ENCODE measurements around the gene ZNF385A.

ZNF385A gene

GRCh38 chr12:54388237-54389133 lies 4.0 kb upstream of the ZNF385A start (continued):
- TF ChIP-seq YY1 (tag by site-specific recombination; IDR thresholded peaks at IDR 0.05) (no peak), GLIS2 (tag by site-specific recombination; IDR thresholded peaks at IDR 0.05) (0 out of 2 replicates have a peak, but pooled peaks have one; percentile 11), ZNF155 (tag by site-specific recombination; IDR thresholded peaks at IDR 0.05) (no peak), ZNF37A (tag by site-specific recombination; IDR thresholded peaks at IDR 0.05) (no peak), GLIS1 (tag by site-specific recombination; IDR thresholded peaks at IDR 0.05) (peak; percentile 85), ZNF837 (tag by site-specific recombination; IDR thresholded peaks at IDR 0.05) (no peak), ZNF404 (tag by site-specific recombination; IDR thresholded peaks at IDR 0.05) (no peak), KLF1 (tag by site-specific recombination; IDR thresholded peaks at IDR 0.05) (peak; percentile 12; the same call in 1 of the 2 replicates), ZIC2 (tag by site-specific recombination; IDR thresholded peaks at IDR 0.05) (peak; percentile 41), ZNF354C (tag by site-specific recombination; IDR thresholded peaks at IDR 0.05; ENCODE audit: borderline replicate concordance, low read depth) (no peak), INSM2 (tag by site-specific recombination; IDR thresholded peaks at IDR 0.05) (no peak), ZNF521 (tag by site-specific recombination; IDR thresholded peaks at IDR 0.05) (no peak), ZNF214 (tag by site-specific recombination; IDR thresholded peaks at IDR 0.05; ENCODE audit: borderline replicate concordance) (no peak), GFI1B (tag by site-specific recombination; IDR thresholded peaks at IDR 0.05) (no peak), ZNF701 (tag by site-specific recombination; IDR thresholded peaks at IDR 0.05) (no peak), MEIS1 (CRISPR knock-in tag; IDR thresholded peaks at IDR 0.05; ENCODE audit: borderline replicate concordance) (no peak), ZNF585B (tag by site-specific recombination; IDR thresholded peaks at IDR 0.05) (no peak), ZBTB6 (tag by site-specific recombination; IDR thresholded peaks at IDR 0.05) (no peak)
- TF ChIP-seq, protein P1, sequence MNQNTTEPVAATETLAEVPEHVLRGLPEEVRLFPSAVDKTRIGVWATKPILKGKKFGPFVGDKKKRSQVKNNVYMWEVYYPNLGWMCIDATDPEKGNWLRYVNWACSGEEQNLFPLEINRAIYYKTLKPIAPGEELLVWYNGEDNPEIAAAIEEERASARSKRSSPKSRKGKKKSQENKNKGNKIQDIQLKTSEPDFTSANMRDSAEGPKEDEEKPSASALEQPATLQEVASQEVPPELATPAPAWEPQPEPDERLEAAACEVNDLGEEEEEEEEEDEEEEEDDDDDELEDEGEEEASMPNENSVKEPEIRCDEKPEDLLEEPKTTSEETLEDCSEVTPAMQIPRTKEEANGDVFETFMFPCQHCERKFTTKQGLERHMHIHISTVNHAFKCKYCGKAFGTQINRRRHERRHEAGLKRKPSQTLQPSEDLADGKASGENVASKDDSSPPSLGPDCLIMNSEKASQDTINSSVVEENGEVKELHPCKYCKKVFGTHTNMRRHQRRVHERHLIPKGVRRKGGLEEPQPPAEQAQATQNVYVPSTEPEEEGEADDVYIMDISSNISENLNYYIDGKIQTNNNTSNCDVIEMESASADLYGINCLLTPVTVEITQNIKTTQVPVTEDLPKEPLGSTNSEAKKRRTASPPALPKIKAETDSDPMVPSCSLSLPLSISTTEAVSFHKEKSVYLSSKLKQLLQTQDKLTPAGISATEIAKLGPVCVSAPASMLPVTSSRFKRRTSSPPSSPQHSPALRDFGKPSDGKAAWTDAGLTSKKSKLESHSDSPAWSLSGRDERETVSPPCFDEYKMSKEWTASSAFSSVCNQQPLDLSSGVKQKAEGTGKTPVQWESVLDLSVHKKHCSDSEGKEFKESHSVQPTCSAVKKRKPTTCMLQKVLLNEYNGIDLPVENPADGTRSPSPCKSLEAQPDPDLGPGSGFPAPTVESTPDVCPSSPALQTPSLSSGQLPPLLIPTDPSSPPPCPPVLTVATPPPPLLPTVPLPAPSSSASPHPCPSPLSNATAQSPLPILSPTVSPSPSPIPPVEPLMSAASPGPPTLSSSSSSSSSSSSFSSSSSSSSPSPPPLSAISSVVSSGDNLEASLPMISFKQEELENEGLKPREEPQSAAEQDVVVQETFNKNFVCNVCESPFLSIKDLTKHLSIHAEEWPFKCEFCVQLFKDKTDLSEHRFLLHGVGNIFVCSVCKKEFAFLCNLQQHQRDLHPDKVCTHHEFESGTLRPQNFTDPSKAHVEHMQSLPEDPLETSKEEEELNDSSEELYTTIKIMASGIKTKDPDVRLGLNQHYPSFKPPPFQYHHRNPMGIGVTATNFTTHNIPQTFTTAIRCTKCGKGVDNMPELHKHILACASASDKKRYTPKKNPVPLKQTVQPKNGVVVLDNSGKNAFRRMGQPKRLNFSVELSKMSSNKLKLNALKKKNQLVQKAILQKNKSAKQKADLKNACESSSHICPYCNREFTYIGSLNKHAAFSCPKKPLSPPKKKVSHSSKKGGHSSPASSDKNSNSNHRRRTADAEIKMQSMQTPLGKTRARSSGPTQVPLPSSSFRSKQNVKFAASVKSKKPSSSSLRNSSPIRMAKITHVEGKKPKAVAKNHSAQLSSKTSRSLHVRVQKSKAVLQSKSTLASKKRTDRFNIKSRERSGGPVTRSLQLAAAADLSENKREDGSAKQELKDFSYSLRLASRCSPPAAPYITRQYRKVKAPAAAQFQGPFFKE (tag by site-specific recombination; IDR thresholded peaks at IDR 0.05; ENCODE audit: borderline replicate concordance): no peak
- TF ChIP-seq, protein P2, sequence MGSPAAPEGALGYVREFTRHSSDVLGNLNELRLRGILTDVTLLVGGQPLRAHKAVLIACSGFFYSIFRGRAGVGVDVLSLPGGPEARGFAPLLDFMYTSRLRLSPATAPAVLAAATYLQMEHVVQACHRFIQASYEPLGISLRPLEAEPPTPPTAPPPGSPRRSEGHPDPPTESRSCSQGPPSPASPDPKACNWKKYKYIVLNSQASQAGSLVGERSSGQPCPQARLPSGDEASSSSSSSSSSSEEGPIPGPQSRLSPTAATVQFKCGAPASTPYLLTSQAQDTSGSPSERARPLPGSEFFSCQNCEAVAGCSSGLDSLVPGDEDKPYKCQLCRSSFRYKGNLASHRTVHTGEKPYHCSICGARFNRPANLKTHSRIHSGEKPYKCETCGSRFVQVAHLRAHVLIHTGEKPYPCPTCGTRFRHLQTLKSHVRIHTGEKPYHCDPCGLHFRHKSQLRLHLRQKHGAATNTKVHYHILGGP (tag by site-specific recombination; IDR thresholded peaks at IDR 0.05): no peak
- TF ChIP-seq, protein P3, sequence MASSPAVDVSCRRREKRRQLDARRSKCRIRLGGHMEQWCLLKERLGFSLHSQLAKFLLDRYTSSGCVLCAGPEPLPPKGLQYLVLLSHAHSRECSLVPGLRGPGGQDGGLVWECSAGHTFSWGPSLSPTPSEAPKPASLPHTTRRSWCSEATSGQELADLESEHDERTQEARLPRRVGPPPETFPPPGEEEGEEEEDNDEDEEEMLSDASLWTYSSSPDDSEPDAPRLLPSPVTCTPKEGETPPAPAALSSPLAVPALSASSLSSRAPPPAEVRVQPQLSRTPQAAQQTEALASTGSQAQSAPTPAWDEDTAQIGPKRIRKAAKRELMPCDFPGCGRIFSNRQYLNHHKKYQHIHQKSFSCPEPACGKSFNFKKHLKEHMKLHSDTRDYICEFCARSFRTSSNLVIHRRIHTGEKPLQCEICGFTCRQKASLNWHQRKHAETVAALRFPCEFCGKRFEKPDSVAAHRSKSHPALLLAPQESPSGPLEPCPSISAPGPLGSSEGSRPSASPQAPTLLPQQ (tag by site-specific recombination; IDR thresholded peaks at IDR 0.05): no peak
